C4-2B (cell line): Measurements from ENCODE around the gene NCOA3.

Source experiments
- H3K27ac ChIP-seq: fragments of 450-650 bp; 2 replicates; pipeline ENCODE4 v1.5.1; 2017
- ZFX ChIP-seq: fragments of 450-650 bp; IDR thresholded peaks from 2 replicates; pipeline ENCODE4 v1.6.1; 2017
- TF ChIP-seq, protein P1 (sequence below): fragments of 450-650 bp; conservative IDR thresholded peaks from 2 replicates; pipeline ENCODE4 v1.5.1; 2017; ENCODE audit warnings: mild to moderate bottlenecking

NCOA3 gene

DNA sequence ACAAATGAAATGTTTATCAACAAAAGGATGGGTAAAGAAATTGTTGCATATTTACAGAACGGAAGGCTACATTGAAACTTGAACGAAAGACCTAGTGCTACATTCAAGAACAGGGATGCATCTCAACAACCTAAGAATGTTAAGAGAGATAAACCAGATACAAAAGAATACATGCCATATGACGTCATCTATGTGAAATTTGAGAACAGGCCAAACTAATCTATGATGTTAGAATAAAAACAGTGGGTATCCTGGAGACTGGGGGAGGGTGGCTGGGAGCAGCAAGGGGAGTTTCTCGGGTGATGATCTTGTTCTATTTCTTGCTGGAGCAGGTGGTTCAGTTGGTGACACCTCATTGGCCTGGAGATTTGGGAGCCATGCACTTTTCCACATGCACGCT is 202.1 kb downstream of the NCOA3 start:
- H3K27ac ChIP-seq, result no peak overlapping the region
- TF ChIP-seq ZFX, result no peak
- TF ChIP-seq, protein P1, sequence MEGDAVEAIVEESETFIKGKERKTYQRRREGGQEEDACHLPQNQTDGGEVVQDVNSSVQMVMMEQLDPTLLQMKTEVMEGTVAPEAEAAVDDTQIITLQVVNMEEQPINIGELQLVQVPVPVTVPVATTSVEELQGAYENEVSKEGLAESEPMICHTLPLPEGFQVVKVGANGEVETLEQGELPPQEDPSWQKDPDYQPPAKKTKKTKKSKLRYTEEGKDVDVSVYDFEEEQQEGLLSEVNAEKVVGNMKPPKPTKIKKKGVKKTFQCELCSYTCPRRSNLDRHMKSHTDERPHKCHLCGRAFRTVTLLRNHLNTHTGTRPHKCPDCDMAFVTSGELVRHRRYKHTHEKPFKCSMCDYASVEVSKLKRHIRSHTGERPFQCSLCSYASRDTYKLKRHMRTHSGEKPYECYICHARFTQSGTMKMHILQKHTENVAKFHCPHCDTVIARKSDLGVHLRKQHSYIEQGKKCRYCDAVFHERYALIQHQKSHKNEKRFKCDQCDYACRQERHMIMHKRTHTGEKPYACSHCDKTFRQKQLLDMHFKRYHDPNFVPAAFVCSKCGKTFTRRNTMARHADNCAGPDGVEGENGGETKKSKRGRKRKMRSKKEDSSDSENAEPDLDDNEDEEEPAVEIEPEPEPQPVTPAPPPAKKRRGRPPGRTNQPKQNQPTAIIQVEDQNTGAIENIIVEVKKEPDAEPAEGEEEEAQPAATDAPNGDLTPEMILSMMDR, result no peak

DNA sequence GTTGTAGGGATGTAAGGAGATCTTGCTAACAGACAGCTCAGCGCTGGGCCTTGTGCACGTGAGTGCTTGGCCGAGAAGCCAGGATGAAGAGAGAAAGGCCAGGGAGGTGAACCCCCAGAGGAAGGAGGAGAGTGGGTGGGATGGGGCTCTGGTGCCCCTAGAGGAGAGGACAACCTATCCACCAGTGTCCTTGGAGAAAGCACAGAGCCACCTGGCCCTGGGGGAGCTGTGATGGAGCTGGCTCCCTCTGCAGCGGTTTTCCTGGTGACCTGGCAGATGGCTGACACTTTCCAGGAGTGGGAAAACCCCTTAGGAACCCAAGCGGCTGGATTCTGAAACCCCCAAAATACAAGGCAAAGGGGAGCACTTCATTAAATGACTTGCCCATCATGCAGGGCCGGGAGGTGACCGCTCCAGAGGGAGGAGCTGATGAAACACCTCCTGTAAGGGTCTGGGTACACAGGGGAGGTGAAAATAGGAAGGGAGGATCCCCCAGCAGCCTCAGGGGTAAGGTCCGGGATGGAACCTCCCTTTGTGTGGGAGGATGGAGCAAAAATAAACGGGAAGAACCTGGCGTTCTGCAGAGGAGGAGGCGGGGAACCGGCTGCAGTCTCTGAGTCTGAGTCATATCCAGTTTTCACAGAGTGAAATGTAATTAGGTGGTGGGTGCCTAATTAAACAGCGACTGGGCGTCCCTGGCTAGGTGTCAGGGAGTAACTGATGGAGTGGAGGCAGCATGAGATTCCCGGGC is 203.2 kb downstream of the NCOA3 start:
- no peak for TF ChIP-seq ZFX
- TF ChIP-seq, protein P1, result no peak
- no peak overlapping the region for H3K27ac ChIP-seq

DNA sequence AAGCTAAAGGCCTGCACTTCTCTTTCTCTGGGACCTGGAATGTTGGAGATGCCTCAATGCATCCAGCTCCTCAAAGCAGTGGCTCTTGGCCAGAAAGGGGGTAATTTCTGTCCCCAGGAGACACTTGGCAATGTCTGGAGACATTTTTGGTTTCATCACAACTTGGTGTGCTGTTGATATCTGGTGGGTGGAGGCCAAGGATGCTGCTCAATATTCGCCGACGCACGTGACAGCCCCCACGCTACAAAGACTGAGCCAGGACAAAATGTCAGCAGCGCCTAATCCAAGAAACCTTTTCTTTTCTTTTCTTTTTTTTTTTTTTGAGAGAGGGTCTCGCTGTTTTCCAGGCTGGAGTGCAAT is 203.8 kb downstream of the NCOA3 start:
- H3K27ac ChIP-seq, result no peak overlapping the region

DNA sequence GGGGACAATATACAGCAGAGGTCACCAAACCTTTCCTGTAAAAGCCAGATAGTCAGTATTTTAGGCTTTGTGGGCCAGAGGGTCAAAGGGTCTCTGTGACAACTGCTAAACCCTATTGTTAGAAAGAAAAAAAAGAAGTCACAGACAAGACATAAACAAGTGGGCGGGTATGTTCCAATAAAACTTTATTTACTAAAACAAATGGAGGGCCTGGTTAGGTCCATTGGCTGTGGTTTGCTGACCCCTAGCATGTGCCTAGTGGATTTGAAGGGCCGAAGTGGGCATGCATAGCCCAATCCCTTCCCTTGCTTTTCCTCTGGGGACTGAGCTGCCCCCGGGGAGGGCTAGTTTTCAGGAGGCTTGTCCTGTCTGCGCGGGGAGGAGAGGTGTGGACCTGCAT is 204.7 kb downstream of the NCOA3 start:
- TF ChIP-seq ZFX, result no peak
- TF ChIP-seq, protein P1, result no peak
- H3K27ac ChIP-seq, result no peak overlapping the region

More for the DNA sequence above, 203.8 kb downstream of the NCOA3 start:
- TF ChIP-seq ZFX, result no peak
- TF ChIP-seq, protein P1, result no peak
